Neural progenitor cell (in vitro differentiated cells): ENCODE results near the gene CHST8. TPM values are rescaled to one million over a fixed set of nuclear protein-coding genes. Genes with fewer than 3 reads are reported as not detected.

Source experiments
- DNase-seq: peaks from one replicate; pipeline ENCODE4 v3.0.0-alpha.2; 2016; ENCODE audit warnings: low spot score
- H2AFZ ChIP-seq: fragments of 200-600 bp; sonication (generic); replicated peaks from 2 replicates; pipeline ENCODE4 v1.6.1; 2016; ENCODE audit warnings: antibody characterized with exemption
- H3F3A ChIP-seq: fragments of 200-600 bp; sonication (generic); 2 replicates; pipeline ENCODE4 v1.6.1; 2016; ENCODE audit warnings: antibody characterized with exemption, low read depth
- H3K27ac ChIP-seq: fragments of 200-600 bp; sonication (generic); 2 replicates; pipeline ENCODE4 v1.5.1; 2016; ENCODE audit warnings: mild to moderate bottlenecking
- H3K27me3 ChIP-seq: fragments of 200-600 bp; sonication (generic); 2 replicates; pipeline ENCODE4 v1.6.1; 2016; ENCODE audit warnings: mild to moderate bottlenecking, moderate library complexity
- H3K36me3 ChIP-seq: fragments of 200-600 bp; sonication (generic); 2 replicates; pipeline ENCODE4 v1.5.1; 2016
- H3K4me1 ChIP-seq: fragments of 200-600 bp; sonication (generic); 2 replicates; pipeline ENCODE4 v1.6.1; 2016; ENCODE audit warnings: mixed run types
- H3K4me2 ChIP-seq: fragments of 200-600 bp; sonication (generic); 2 replicates; pipeline ENCODE4 v1.6.1; 2016
- H3K4me3 ChIP-seq: fragments of 200-600 bp; sonication (generic); 2 replicates; pipeline ENCODE4 v1.5.1; 2016
- H3K79me2 ChIP-seq: fragments of 200-600 bp; sonication (generic); 2 replicates; pipeline ENCODE4 v1.6.1; 2016; ENCODE audit warnings: low read depth
- H3K9ac ChIP-seq: fragments of 200-600 bp; sonication (generic); 2 replicates; pipeline ENCODE4 v1.6.1; 2016
- H3K9me3 ChIP-seq: fragments of 200-600 bp; sonication (generic); 2 replicates; pipeline ENCODE4 v1.5.1; 2016; ENCODE audit warnings: low read depth
- H4K20me1 ChIP-seq: fragments of 200-600 bp; sonication (generic); 2 replicates; pipeline ENCODE4 v1.6.1; 2016; ENCODE audit warnings: low read depth
- H3K27ac Mint-ChIP-seq: 3 replicates; pipeline ENCODE4 v1.8.0; 2021; ENCODE audit warnings: mixed read lengths
- H3K27me3 Mint-ChIP-seq: 2 replicates; pipeline ENCODE4 v1.8.0; 2022; ENCODE audit warnings: low read depth, mild to moderate bottlenecking, inconsistent platforms, moderate library complexity, mixed read lengths; ENCODE audit not compliant: insufficient read depth
- H3K36me3 Mint-ChIP-seq: 3 replicates; pipeline ENCODE4 v1.8.0; 2021; ENCODE audit warnings: mixed read lengths
- H3K4me1 Mint-ChIP-seq: 3 replicates; pipeline ENCODE4 v1.8.0; 2021; ENCODE audit warnings: mixed read lengths
- H3K4me3 Mint-ChIP-seq: 3 replicates; pipeline ENCODE4 v1.8.0; 2021; ENCODE audit warnings: mild to moderate bottlenecking, moderate library complexity, mixed read lengths
- H3K9me3 Mint-ChIP-seq: 3 replicates; pipeline ENCODE4 v1.8.0; 2020; ENCODE audit warnings: mixed read lengths
- EZH2 ChIP-seq: fragments of 200-600 bp; sonication (generic); IDR thresholded peaks from 2 replicates; pipeline ENCODE4 v1.6.1; 2017; ENCODE audit warnings: antibody characterized with exemption, mild to moderate bottlenecking, moderate library complexity
- EZH2phosphoT487 ChIP-seq: fragments of 200-600 bp; sonication (generic); IDR thresholded peaks from 2 replicates; pipeline ENCODE4 v1.6.1; 2017; ENCODE audit warnings: antibody characterized with exemption
- total RNA-seq: library from RNA; depleted of rRNA; stranded (reverse); fragments of >200 nt; gene quantifications from 2 replicates; pipeline ENCODE4 v1.2.3, GENCODE V29; 2015; ENCODE audit warnings: low replicate concordance
- TF ChIP-seq, protein P1 (sequence below): fragments of 200-600 bp; sonication (generic); IDR thresholded peaks from 2 replicates; pipeline ENCODE4 v1.5.1; 2017; ENCODE audit warnings: antibody characterized with exemption, mild to moderate bottlenecking

Gene CHST8
- total RNA-seq, 1 donor from 2014 or later: 0.92 TPM

DNA sequence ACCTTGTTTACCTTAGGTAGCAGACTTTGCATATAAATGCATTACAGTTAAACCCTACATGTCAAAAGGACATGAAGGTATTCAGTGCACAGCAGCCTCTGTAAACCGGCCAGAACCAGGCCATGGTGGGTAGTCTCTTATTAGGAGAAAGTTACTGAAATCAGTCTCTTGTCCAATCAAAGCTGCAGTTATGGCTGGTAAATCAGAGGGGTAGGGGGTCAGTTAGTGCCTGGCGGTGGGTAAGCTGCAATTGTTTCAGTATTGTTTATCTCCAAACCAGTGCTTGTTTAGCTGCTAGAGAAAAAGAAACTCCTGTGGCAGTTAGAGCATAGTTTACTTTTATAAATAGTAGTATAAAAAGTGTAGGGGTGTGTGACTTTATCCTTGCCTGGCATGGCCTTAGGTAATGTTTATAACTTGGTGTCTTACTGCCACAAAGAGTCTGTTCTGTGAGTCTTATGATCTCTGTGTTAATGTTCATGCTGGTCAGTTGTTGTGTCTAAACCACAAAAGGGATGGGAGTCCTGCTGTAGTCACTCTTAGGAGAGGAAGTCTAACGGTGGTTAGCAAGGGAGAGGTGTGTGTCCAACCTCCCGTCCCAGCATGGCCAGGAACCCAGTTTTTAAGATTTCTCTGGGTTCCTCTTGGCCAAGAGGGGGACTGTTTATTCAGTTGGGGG is 28.0 kb downstream of the CHST8 start:
- H3K4me3 Mint-ChIP-seq: no peak overlapping the region
- H3K9ac ChIP-seq: no peak overlapping the region
- no peaks in the 10 kb centered on the region for H3K27me3 ChIP-seq
- no peaks in the 10 kb centered on the region for H4K20me1 ChIP-seq
- no peak overlapping the region for H3K27ac Mint-ChIP-seq
- no peaks in the 10 kb centered on the region for H3K36me3 Mint-ChIP-seq
- H3K4me1 Mint-ChIP-seq: no peaks in the 10 kb centered on the region
- no peak overlapping the region for H3K4me3 ChIP-seq
- TF ChIP-seq EZH2 (no peak), EZH2phosphoT487 (no peak)
- TF ChIP-seq, protein P1, sequence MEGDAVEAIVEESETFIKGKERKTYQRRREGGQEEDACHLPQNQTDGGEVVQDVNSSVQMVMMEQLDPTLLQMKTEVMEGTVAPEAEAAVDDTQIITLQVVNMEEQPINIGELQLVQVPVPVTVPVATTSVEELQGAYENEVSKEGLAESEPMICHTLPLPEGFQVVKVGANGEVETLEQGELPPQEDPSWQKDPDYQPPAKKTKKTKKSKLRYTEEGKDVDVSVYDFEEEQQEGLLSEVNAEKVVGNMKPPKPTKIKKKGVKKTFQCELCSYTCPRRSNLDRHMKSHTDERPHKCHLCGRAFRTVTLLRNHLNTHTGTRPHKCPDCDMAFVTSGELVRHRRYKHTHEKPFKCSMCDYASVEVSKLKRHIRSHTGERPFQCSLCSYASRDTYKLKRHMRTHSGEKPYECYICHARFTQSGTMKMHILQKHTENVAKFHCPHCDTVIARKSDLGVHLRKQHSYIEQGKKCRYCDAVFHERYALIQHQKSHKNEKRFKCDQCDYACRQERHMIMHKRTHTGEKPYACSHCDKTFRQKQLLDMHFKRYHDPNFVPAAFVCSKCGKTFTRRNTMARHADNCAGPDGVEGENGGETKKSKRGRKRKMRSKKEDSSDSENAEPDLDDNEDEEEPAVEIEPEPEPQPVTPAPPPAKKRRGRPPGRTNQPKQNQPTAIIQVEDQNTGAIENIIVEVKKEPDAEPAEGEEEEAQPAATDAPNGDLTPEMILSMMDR: no peak
- H3K9me3 Mint-ChIP-seq: no peaks in the 10 kb centered on the region
- H2AFZ ChIP-seq: peak overlapping the region; percentile 31
- peaks cover 6% of the 10 kb centered on the region for H3K27me3 Mint-ChIP-seq
- DNase-seq: no peak
- no peaks in the 10 kb centered on the region for H3F3A ChIP-seq
- H3K4me1 ChIP-seq: no peaks in the 10 kb centered on the region
- H3K9me3 ChIP-seq: no peaks in the 10 kb centered on the region
- no peaks in the 10 kb centered on the region for H3K79me2 ChIP-seq
- no peak overlapping the region for H3K4me2 ChIP-seq
- no peaks in the 10 kb centered on the region for H3K36me3 ChIP-seq
- H3K27ac ChIP-seq: no peak overlapping the region

DNA sequence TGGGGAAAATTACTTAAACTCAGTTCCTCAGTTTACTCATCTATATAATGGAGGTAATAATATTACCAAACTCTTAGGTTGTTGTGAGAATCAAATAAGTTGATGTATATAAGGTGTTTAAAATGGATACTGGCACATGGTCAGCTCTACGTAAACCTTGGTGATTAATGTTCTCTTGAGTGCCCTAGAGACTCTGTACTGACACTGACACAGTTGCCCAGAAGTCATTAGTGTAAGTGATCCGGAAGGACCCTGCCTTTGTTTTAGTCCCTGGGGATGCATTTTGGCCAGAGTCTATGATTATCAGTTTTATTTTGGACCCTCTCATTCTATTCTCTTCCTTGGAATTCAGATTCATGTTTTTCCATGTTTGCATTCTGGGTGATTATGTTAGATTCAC is 31.9 kb downstream of the CHST8 start:
- Histone ChIP-seq H3K4me1 (no peaks in the 10 kb centered on the region), H3F3A (no peaks in the 10 kb centered on the region), H3K79me2 (no peaks in the 10 kb centered on the region), H3K9ac (no peak overlapping the region), H4K20me1 (no peaks in the 10 kb centered on the region), H3K4me3 (no peak overlapping the region), H3K36me3 (no peaks in the 10 kb centered on the region), H3K4me2 (no peak overlapping the region), H3K27ac (no peak overlapping the region), H2AFZ (no peak overlapping the region), H3K27me3 (no peaks in the 10 kb centered on the region), H3K9me3 (no peaks in the 10 kb centered on the region)
- TF ChIP-seq EZH2phosphoT487 (no peak), EZH2 (no peak)
- TF ChIP-seq, protein P1: no peak
- no peaks in the 10 kb centered on the region for H3K36me3 Mint-ChIP-seq
- H3K27ac Mint-ChIP-seq: no peak overlapping the region
- DNase-seq: no peak
- peaks cover 2% of the 10 kb centered on the region for H3K27me3 Mint-ChIP-seq
- H3K4me1 Mint-ChIP-seq: no peaks in the 10 kb centered on the region
- H3K9me3 Mint-ChIP-seq: no peaks in the 10 kb centered on the region
- H3K4me3 Mint-ChIP-seq: no peak overlapping the region

DNA sequence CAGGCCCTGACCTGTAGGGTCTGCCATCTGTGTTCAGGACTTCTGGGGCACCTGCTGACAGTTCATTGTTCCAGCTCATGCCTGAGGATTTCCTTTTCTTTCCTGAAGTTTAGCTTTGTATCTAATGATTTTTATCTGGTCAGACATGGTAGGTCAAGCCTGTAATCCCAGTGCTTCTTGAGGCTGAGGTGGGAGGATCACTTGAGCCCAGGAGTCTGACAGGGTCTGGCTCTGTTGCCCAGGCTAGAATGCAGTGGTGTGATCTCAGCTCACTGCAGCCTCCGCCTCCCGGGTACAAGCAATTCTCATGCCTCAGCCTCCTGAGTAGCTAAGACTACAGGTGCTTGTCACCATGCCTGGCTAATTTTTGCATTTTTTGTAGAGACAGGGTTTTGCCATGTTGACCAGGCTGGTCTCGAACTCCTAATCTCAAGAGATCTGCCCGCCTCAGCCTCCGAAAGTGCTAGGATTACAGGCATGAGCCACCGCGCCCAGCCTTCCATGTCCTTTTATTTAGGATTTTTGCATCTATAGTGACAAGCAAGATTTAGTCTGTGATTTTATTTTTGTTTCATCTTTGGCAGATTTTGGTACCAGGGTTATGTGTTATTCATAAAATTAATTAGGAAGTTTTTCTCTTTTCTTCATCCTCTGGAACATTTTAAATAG is 33.2 kb downstream of the CHST8 start:
- H2AFZ ChIP-seq: no peak overlapping the region
- no peaks in the 10 kb centered on the region for H3K4me1 ChIP-seq
- DNase-seq: no peak
- no peaks in the 10 kb centered on the region for H3K9me3 ChIP-seq
- no peak overlapping the region for H3K4me3 ChIP-seq
- no peak overlapping the region for H3K9ac ChIP-seq
- H3K27ac Mint-ChIP-seq: no peak overlapping the region
- H3K79me2 ChIP-seq: no peaks in the 10 kb centered on the region
- H3K4me2 ChIP-seq: no peak overlapping the region
- no peaks in the 10 kb centered on the region for H3K36me3 ChIP-seq
- no peaks in the 10 kb centered on the region for H3K27me3 ChIP-seq
- peaks cover 2% of the 10 kb centered on the region for H3K27me3 Mint-ChIP-seq
- no peaks in the 10 kb centered on the region for H3K9me3 Mint-ChIP-seq
- no peak overlapping the region for H3K27ac ChIP-seq
- H3F3A ChIP-seq: no peaks in the 10 kb centered on the region
- no peaks in the 10 kb centered on the region for H3K4me1 Mint-ChIP-seq
- H3K36me3 Mint-ChIP-seq: no peaks in the 10 kb centered on the region
- no peaks in the 10 kb centered on the region for H4K20me1 ChIP-seq
- H3K4me3 Mint-ChIP-seq: no peak overlapping the region
- TF ChIP-seq EZH2phosphoT487: no peak
- TF ChIP-seq, protein P1: no peak
- no peak for TF ChIP-seq EZH2
